ENCODE data around the gene ACLY. TPM values are rescaled to one million over a fixed set of nuclear protein-coding genes. Genes with fewer than 3 reads are reported as not detected.

Gene ACLY
- total and polyA plus RNA-seq, 2 experiments from 2014 or later = 101 to 157 TPM

GRCh38 chr17:41920580-41920955 lies 1.8 kb upstream of the ACLY start:
- Histone ChIP-seq H3K27me3 (no peaks in the 10 kb centered on the region), H3K4me2 (no peak overlapping the region), H3K9me2 (replicated peaks; ENCODE audit: insufficient read depth) (no peaks in the 10 kb centered on the region), H3K9me3 (ENCODE audit: low read depth) (no peaks in the 10 kb centered on the region), H3K4me1 (ENCODE audit: insufficient read depth) (peaks cover 30% of the 10 kb centered on the region), H3K27ac (no peak overlapping the region), H2AFZ (no peak overlapping the region), H3K4me3 (no peak overlapping the region), H4K20me1 (ENCODE audit: insufficient read depth, poor library complexity, severe bottlenecking) (peaks cover 23% of the 10 kb centered on the region), H3K79me2 (peaks cover 30% of the 10 kb centered on the region), H3K36me3 (replicated peaks; ENCODE audit: insufficient read depth, low read depth) (no peaks in the 10 kb centered on the region)
- WGBS (ENCODE audit: low lambda C conversion rate, missing lambda C conversion rate) = 97% methylated on average over 5 of the region's 5 CpGs
- TF ChIP-seq EZH2 (IDR thresholded peaks at IDR 0.05; ENCODE audit: borderline replicate concordance) = no peak
- no peak for DNase-seq (ENCODE audit: low spot score)

GRCh38 chr17:41919840-41920579 lies 1.3 kb upstream of the ACLY start:
- Histone ChIP-seq H3K4me2 (peak overlapping the region; percentile 86), H2AFZ (peak overlapping the region; percentile 48), H3K27ac (peak overlapping the region; percentile 86), H3K9me2 (replicated peaks; ENCODE audit: insufficient read depth) (no peaks in the 10 kb centered on the region), H3K79me2 (peaks cover 36% of the 10 kb centered on the region), H3K27me3 (no peaks in the 10 kb centered on the region), H4K20me1 (ENCODE audit: insufficient read depth, poor library complexity, severe bottlenecking) (peaks cover 28% of the 10 kb centered on the region), H3K9me3 (ENCODE audit: low read depth) (no peaks in the 10 kb centered on the region), H3K4me1 (ENCODE audit: insufficient read depth) (peaks cover 35% of the 10 kb centered on the region), H3K4me3 (peak overlapping the region; percentile 17), H3K36me3 (replicated peaks; ENCODE audit: insufficient read depth, low read depth) (no peaks in the 10 kb centered on the region)
- 72% methylated on average over 7 of the region's 7 CpGs for WGBS (ENCODE audit: low lambda C conversion rate, missing lambda C conversion rate)
- TF ChIP-seq CTCF (IDR thresholded peaks at IDR 0.05; ENCODE audit: poor library complexity) (no peak), EZH2 (IDR thresholded peaks at IDR 0.05; ENCODE audit: borderline replicate concordance) (no peak), EZH2phosphoT487 (IDR thresholded peaks at IDR 0.05; ENCODE audit: low read depth, severe bottlenecking, unreplicated experiment) (no peak)
- no peak for DNase-seq (ENCODE audit: low spot score)

GRCh38 chr17:41919165-41919817 lies 540 bp upstream of the ACLY start:
- Histone ChIP-seq H3K9me2 (replicated peaks; ENCODE audit: insufficient read depth) (no peaks in the 10 kb centered on the region), H3K79me2 (peaks cover 43% of the 10 kb centered on the region), H3K4me2 (peak overlapping the region; percentile 86), H3K4me3 (peak overlapping the region; percentile 17), H3K4me1 (ENCODE audit: insufficient read depth) (peaks cover 42% of the 10 kb centered on the region), H4K20me1 (ENCODE audit: insufficient read depth, poor library complexity, severe bottlenecking) (peaks cover 34% of the 10 kb centered on the region), H3K27me3 (no peaks in the 10 kb centered on the region), H3K27ac (peak overlapping the region; percentile 86), H3K36me3 (replicated peaks; ENCODE audit: insufficient read depth, low read depth) (no peaks in the 10 kb centered on the region), H2AFZ (peak overlapping the region; percentile 48), H3K9me3 (ENCODE audit: low read depth) (no peaks in the 10 kb centered on the region)
- DNase-seq (ENCODE audit: low spot score) = peak; percentile 76
- no peak for TF ChIP-seq EZH2 (IDR thresholded peaks at IDR 0.05; ENCODE audit: borderline replicate concordance)
- TF ChIP-seq EZH2phosphoT487 (IDR thresholded peaks at IDR 0.05; ENCODE audit: low read depth, severe bottlenecking, unreplicated experiment) = no peak
- no peak for TF ChIP-seq CTCF (IDR thresholded peaks at IDR 0.05; ENCODE audit: poor library complexity)
- WGBS (ENCODE audit: low lambda C conversion rate, missing lambda C conversion rate) = 3% methylated on average over 19 of the region's 33 CpGs

- Histone ChIP-seq H3K36me3 (replicated peaks; ENCODE audit: insufficient read depth, low read depth) (no peaks in the 10 kb centered on the region), H4K20me1 (ENCODE audit: insufficient read depth, poor library complexity, severe bottlenecking) (peaks cover 48% of the 10 kb centered on the region), H3K27me3 (no peaks in the 10 kb centered on the region), H3K79me2 (peaks cover 58% of the 10 kb centered on the region), H3K9me2 (replicated peaks; ENCODE audit: insufficient read depth) (no peaks in the 10 kb centered on the region), H3K27ac (peak overlapping the region; percentile 80), H3K4me1 (ENCODE audit: insufficient read depth) (peaks cover 52% of the 10 kb centered on the region), H3K4me2 (peak overlapping the region; percentile 90), H3K4me3 (peak overlapping the region; percentile 76), H3K9me3 (ENCODE audit: low read depth) (no peaks in the 10 kb centered on the region), H2AFZ (peak overlapping the region; percentile 32)
- 4% methylated on average over 26 of the region's 26 CpGs for WGBS (ENCODE audit: low lambda C conversion rate, missing lambda C conversion rate)
- TF ChIP-seq CTCF (IDR thresholded peaks at IDR 0.05; ENCODE audit: poor library complexity) = no peak
- no peak for TF ChIP-seq EZH2phosphoT487 (IDR thresholded peaks at IDR 0.05; ENCODE audit: low read depth, severe bottlenecking, unreplicated experiment)
- no peak for TF ChIP-seq EZH2 (IDR thresholded peaks at IDR 0.05; ENCODE audit: borderline replicate concordance)
- peak; percentile 69 for DNase-seq (ENCODE audit: low spot score)
Observed at GRCh38 chr17:41917679-41918313, 955 bp downstream of the ACLY start.
